Anterior cingulate cortex (tissue), 58 donors: Measurements from ENCODE around the gene C10orf90.

Experiments used
- DNase-seq, 58 donors: peaks; one replicate each; lab custom pipeline; 2025; lab: John Stamatoyannopoulos, UW

Gene C10orf90

GRCh38 chr10:126448091-126448490 is 222.4 kb downstream of the C10orf90 start:
- no peak for DNase-seq

GRCh38 chr10:126439942-126440341 is 230.6 kb downstream of the C10orf90 start:
- DNase-seq: no peak

- DNase-seq: no peak
Observed at GRCh38 chr10:126438407-126438783, 232.1 kb downstream of the C10orf90 start.

GRCh38 chr10:126437635-126438406 is 232.7 kb downstream of the C10orf90 start:
- DNase-seq: no peak

- DNase-seq: no peak
Observed at GRCh38 chr10:126434235-126434634, 236.3 kb downstream of the C10orf90 start.

GRCh38 chr10:126433351-126433750 is 237.1 kb downstream of the C10orf90 start:
- DNase-seq: no peak

GRCh38 chr10:126432507-126432906 is 238.0 kb downstream of the C10orf90 start:
- no peak for DNase-seq

- DNase-seq: no peak
Observed at GRCh38 chr10:126431816-126432215, 238.7 kb downstream of the C10orf90 start.

GRCh38 chr10:126430512-126430911 is 240.0 kb downstream of the C10orf90 start:
- DNase-seq: no peak

GRCh38 chr10:126429275-126429674 is 241.2 kb downstream of the C10orf90 start:
- DNase-seq: no peak

- no peak for DNase-seq
Observed at GRCh38 chr10:126425489-126426065, 244.9 kb downstream of the C10orf90 start.

GRCh38 chr10:126425032-126425431 is 245.5 kb downstream of the C10orf90 start:
- no peak for DNase-seq

GRCh38 chr10:126423732-126424491 is 246.6 kb downstream of the C10orf90 start:
- DNase-seq: no peak

GRCh38 chr10:126422567-126422966 is 247.9 kb downstream of the C10orf90 start:
- no peak for DNase-seq

- peak in 7 of 58 donors; percentile 1 to 63 (median 34) for DNase-seq
Observed at GRCh38 chr10:126421756-126422256, 248.7 kb downstream of the C10orf90 start.

- no peak for DNase-seq
Observed at GRCh38 chr10:126420567-126421300, 249.8 kb downstream of the C10orf90 start.

GRCh38 chr10:126417220-126417825 is 253.2 kb downstream of the C10orf90 start:
- no peak for DNase-seq

GRCh38 chr10:126409821-126410220 is 260.7 kb downstream of the C10orf90 start:
- DNase-seq: no peak

- no peak for DNase-seq
Observed at GRCh38 chr10:126408953-126409641, 261.4 kb downstream of the C10orf90 start.

GRCh38 chr10:126407831-126408230 is 262.7 kb downstream of the C10orf90 start:
- no peak for DNase-seq
